Stimulated activated CD8-positive, alpha-beta memory T cell treated with anti-CD3 and anti-CD28 coated beads, Interleukin-4, amount 100 ng/mL, for 4 hours (primary cell): ENCODE results near the gene ICAM1.

Experiments
- DNase-seq, 2 donors: peaks; one replicate each; pipeline ENCODE4 v3.0.0-alpha.2; 2020; ENCODE audit warnings: low read depth in 2 of 2, low spot score in 1 of 2

Gene ICAM1

DNA sequence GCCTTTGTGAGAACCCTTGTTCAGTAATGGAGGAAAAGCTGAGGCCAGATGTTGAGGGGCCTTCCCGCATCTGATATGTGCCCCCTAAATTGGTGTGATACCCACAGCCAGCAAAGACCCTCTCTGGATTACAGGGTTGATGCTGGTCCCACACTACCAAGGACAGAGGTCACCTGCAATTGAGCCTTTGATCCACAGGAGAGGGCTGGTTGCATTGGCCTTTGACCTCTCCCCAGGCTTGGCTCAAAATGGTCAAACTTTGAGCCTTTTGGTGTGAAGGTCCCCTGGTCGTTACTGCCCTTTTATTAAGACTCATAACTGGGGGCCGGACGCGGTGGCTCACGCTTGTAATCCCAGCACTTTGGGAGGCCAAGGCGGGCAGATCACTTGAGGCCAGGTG is 27.3 kb upstream of the ICAM1 start:
- no peak for DNase-seq

DNA sequence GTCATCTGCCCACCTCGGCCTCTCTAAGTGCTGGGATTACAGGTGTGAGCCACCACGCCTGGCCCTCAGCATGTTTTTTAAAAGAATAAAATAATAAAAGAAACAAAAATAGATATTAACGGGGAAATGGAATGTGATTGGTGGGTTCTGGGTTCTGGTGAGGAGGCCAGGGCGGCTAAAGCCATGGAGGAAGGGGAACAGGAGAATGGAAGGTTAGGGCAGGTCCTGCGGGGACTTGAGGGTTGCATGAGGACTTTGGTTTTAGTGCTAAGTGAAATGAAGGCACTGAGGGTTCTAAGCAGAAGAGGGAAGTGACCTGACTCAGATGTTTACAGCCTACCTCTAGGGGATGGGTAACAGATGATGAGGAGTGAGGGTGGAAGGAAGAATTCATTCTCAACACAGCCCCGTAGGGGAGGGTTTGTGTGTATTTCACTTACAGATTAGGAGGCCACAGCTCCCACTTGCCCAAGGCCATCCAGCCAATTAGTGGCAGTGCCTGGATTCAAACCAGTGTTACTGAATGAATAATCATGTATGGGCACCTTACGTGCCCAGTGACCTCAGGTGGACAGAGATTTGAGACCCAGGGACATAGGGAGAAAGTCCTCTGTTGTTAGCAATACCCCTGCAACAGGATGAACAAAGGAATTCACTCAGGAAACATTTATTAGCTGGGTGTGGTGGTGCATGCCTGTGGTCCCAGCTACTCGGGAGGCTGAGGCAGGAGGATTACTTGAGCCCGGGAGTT is 25.6 kb upstream of the ICAM1 start:
- DNase-seq = no peak

DNA sequence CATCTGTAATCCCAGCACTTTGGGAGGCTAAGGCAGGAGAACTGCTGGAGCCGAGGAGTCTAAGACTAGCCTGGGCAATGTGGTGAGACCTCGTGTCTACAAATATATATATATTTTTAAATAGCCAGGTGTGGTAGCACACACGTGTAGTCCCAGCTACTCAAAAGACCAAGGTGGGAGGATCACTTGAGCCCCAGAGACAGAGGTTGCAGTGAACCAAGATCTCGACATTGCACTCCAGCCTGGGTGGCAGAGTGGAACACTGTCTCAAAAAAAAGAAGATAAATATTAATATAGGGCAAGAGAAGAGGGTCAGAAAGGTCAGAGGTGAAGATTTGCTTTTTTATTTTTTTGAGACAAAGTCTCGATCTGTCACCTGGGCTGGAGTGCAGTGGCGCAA is 24.4 kb upstream of the ICAM1 start:
- no peak for DNase-seq

DNA sequence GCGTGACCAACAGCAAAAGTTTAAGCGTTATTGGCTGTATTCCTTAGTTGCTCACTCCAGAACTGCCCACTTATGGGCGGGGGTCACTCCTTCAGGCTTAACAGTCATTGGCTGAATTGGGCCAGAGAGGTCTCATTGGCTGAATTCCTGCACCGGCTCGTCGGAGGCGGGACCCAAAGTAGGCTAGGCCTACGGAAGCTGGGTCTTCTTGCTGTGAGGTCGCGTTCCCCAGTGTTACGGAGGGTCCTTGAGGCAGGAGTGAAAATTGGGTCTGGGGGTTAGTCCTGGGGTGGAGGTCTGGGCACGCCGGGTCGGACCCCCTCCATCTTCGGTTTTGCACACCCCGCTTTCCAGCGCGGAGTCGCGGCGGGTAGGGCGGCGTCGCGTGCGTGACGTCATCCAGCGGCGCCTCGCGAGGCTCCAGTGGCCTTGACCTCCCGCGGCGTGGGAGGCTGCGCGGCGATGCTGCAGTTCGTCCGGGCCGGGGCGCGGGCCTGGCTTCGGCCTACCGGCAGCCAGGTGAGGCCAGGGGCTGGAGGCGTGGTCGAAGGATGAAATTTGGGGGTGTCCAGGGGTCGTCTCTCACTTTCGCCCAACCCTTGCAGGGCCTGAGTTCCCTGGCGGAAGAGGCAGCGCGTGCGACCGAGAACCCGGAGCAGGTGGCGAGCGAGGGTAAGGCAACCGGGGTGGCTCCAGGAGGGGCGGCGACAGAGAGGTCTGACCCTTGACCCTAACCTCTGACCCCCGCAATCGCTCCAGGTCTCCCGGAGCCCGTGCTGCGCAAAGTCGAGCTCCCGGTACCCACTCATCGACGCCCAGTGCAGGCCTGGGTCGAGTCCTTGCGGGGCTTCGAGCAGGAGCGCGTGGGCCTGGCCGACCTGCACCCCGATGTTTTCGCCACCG is 18.9 kb upstream of the ICAM1 start, which contains the start of gene MRPL4:
MRPL4 (plus strand) TSS at position 423 of the 903 bp plus-strand sequence; CDS start at position 463, 40 bp downstream.
- DNase-seq = peak; percentile 88 to 94

DNA sequence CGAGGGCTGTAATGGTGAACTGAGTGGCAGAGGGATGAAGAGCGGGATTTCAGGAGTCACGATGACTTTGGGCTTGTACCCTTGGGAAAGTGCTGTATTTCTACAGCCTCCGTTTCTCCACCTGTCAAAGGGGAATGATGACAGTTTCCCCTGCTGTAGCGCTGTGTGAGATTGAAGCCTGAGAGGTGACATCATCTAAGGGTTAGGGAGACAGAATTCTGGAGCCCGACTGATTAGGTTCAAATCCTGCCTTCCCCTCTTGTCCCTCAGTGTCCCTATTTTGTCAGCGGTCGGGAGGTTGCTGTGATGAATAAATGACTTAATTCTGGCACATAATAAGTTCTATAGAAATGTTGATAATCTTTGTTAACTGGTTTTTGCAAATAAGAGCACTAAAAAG is 18.2 kb upstream of the ICAM1 start:
- no peak for DNase-seq

DNA sequence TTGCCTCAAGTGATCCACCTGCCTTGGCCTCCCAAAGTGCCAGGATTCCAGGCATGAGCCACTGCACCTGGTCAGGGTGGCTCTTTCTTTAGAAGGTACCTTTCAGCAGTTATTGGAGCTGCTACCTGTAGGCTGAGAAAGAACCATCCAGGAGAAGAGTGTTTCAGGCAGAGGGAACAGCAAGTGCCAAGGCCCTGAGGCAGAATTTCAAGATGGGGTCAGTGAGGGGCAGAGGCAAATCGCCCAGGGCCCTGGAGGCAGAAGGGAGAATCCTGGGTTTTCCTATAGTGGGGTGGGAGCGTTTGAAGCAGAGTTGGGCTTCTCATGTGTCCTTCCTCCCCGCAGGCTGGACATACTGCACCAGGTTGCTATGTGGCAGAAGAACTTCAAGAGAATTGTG is 16.7 kb upstream of the ICAM1 start:
- no peak for DNase-seq

DNA sequence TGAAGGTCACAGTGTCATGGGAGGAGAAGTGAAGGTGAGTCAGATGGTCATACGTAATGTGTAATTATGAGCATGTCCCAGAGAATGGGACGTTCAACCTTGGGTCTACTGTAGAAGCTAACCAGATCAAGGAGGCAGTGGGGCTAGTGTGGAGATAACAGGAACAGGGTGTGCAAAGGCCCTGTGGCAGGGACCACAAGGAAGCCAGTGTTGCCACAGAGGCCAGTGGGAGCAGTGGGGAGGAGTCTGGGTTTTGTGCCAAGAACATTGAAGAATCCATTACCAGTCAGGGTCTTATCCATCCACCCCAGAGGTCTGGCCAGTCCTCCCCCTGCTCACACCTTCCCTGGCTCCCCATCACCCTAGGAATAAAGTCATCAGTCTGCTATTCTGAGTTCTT is 15.6 kb upstream of the ICAM1 start:
- no peak for DNase-seq

DNA sequence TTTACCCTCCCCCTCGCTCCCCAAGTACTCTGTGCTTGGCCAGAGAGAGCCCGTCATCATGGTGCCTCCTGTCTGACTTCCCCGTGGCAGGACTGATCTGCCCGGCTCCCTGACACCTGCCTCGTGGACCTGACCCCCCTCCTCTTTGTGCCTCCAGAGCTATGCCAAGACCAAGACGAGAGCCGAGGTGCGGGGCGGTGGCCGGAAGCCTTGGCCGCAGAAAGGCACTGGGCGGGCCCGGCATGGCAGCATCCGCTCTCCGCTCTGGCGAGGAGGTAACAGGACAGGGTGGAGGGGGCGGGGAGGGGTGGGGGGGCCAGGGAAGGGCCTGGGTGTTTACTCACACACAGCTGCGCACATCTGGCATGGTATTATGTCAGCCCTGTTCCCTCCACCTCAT is 14.4 kb upstream of the ICAM1 start:
- DNase-seq = no peak

DNA sequence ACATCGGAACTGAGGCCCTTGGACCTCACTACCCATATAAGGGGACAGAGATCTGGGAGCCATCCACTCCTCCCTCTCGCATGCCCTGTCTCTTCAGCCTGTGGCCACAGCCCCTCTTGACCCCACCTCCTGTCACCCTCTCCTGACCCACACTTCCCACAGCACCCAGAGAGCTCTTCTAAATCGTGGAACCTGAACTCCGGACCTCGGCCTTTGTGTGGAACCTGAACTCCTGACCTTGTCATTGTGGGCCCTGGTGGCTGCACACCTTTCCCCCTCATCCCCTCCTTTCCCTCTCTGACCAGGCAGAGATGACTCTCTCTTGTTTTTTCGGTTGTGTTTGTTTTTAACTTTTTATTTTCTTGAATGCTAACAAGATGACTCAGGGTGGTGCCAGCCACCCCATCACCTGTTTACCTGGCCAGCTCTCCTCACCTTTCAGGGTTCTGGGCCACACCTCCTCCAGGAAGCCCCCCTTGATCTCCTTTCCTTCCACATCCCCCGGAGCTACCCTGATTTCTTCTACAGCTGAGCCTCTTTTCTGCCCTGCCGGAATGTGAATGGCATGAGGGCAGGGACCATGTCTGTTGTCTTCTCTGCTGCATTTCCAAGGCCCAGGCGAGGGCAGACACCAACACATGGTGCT is 13.8 kb upstream of the ICAM1 start:
- DNase-seq = no peak

DNA sequence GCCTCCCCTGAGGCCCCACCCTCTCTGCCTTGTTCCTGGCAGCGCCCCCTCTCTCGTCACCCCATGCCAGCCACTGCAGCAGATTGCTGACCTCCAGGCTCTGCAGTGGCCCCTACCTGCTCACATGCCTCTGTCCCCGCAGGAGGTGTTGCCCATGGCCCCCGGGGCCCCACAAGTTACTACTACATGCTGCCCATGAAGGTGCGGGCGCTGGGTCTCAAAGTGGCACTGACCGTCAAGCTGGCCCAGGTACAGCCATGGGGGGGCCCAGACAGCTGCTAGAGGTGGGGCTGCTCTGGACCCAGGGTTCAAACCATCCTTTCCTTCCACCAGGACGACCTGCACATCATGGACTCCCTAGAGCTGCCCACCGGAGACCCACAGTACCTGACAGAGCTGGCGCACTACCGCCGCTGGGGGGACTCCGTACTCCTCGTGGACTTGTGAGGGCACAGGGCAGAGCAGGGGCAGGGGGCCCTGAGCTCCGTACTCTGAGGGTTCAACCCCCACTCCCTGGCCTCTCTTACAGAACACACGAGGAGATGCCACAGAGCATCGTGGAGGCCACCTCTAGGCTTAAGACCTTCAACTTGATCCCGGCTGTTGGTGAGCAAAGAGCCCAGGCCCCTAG is 12.7 kb upstream of the ICAM1 start:
- no peak for DNase-seq

DNA sequence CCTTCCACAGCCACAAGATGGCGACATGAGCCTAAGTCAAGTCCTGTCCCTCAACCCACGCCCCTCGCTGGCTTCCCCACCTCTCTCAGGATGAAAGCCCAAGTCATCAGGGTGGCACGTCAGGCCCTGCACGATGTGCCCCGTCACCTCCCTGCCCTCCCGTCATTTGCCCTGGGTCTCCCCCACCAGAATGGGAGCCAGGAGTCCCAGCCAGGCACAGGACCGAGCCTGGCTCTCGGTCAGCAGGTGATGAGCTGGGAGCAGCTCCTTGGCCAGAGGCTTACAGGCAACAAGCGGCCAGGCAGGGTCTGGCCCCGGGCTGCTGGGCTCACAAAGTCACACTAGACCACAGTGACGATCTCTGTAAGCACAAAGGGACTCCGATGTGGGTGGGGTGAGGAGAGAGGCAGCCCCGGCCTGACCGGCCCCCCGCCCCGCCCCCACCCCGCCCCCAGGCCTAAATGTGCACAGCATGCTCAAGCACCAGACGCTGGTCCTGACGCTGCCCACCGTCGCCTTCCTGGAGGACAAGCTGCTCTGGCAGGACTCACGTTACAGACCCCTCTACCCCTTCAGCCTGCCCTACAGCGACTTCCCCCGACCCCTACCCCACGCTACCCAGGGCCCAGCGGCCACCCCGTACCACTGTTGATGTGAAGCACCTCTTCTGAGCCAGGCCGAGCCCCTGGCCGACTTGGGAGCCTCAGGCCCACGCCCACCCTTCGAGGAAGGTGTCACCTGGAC is 11.6 kb upstream of the ICAM1 start:
- peak; percentile 81 to 86 for DNase-seq

DNA sequence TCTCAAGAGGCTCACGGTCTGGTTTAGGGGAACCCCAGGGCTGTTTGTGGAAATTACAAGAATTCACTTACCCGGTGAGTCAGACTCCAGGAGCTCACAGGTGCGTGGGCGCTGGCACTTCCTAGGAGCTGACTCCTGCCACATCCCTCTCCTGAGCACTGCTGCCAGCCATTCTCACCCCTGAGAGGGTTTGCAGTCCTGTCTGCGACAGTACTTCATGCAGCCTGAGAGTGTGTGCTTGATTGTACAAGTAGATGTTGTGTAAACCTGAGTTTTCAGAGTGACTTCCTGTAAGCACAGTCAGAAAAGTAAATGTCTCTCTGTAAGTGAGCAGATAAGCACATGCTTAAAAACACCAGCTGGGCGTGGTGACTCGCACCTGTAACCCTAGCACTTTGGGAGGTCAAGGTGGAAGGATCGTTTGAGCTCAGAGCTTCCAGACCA is 10.8 kb upstream of the ICAM1 start:
- DNase-seq = no peak

DNA sequence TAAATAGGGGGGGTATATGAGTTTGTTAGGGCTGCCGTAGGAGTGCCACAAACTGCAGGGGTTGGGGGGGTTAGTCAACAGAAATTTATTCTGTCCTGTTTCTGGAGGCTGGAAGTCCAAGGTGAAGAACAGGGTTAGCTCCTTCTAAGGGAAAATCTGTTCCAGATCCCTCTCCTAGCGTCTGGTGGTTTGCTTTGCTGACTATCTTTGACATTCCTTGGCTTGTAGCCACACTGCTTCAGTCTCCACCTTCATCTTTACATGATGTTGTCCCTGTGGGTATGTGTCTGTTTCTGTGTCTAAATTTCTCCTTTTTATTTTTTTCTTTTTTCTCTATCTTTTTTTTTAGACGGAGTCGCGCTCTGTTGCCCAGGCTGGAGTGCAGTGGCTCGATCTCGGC is 8.1 kb upstream of the ICAM1 start:
- no peak for DNase-seq

DNA sequence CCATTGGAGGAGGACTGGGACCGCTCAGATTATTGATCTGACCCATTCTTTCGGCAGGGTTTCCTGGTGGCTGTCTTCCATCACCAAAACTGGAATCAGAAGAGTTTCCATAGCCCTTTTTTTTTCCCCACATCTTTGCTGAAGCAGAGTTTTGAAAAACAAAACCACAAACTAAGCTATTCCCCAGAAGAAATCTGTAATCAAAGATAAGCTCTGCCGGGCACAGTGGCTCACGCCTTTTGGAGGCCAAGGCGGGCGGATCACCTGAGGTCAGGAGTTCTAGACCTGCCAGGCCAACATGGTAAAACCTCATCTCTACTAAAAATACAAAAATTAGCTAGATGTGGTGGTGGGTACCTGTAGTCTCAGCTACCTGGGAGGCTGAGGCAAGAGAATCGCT is 4.2 kb upstream of the ICAM1 start:
- no peak for DNase-seq

DNA sequence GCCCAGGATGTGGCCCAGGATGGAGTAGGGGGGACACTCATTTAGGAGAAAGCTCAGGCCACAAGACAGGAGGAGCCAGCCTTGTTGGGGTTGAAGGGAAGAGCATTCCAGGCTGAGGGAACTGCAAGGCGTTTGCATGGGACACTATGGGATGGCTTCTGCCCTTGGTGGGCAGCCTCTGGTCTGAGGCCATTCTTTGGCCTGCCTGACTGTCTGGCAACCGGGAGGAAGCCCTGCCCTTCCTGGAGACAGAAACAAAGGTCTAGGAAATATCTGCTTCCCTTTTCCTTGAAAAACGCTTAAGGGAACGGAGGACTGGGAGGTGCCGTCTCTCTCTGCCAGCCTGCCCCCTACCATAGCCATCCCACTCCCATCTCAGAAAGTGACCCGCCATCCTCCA is 2.8 kb upstream of the ICAM1 start:
- no peak for DNase-seq

DNA sequence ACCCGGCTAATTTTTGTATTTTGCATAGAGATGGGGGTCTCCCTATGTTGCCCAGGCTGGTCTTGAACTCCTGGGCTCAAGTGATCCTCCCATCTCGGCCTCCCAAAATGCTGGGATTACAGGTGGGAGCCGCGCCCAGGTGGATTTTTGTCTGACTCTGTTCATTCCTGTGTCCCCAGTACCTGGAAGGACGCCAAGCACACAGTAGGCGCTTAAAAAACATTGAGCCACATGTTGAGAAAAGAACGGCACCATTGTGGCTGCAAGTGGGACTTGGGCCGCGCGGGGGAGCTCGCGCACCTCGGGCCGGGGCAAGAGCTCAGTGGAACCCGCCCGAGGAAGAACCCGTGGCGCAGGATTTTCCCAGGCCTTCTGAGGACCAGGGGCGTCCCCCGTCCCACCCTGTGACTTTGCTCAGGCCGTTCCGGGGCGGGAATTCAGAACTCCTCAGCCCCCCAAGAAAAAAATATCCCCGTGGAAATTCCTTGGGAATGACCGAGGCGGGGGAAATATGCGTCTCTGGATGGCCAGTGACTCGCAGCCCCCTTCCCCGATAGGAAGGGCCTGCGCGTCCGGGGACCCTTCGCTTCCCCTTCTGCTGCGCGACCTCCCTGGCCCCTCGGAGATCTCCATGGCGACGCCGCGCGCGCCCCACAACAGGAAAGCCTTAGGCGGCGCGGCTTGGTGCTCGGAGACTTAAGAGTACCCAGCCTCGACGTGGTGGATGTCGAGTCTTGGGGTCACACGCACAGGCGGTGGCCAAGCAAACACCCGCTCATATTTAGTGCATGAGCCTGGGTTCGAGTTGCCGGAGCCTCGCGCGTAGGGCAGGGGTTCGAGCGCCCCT is 1.4 kb upstream of the ICAM1 start:
- DNase-seq = peak; percentile 70 to 80

DNA sequence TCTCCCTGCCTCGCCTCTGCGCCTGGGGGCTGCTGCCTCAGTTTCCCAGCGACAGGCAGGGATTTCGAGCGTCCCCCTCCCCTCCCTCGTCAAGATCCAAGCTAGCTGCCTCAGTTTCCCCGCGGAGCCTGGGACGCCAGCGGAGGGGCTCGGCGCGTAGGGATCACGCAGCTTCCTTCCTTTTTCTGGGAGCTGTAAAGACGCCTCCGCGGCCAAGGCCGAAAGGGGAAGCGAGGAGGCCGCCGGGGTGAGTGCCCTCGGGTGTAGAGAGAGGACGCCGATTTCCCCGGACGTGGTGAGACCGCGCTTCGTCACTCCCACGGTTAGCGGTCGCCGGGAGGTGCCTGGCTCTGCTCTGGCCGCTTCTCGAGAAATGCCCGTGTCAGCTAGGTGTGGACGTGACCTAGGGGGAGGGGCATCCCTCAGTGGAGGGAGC is 722 bp upstream of the ICAM1 start:
- DNase-seq = peak in 1 of 2 donors; percentile 68

DNA sequence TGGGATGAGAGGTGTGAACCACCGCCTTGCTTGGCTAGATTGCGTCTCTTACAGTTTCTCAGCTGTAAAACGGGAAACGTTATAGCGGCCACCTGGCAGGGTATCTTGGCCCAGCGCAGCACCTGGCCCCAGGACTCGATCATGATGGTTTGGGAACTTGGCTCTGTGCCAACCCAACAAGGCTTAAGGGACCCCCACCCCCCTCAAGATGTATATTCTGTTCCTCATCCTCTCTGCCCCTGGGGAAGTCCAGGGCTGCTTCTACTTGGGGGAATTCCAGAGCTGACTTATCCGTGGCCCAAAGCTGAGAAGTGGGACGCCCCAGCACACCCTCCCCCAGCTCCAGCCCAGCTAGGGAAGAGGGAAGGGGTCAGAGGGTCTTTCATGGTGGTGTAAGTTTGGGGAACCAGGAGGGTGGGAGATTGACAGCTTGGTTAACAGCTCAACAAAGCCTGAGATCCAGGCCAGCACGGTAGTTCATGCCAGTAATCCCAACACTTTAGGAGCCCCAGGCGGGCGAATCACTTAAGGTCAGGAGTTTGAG is 695 bp downstream of the ICAM1 start:
- DNase-seq = no peak

DNA sequence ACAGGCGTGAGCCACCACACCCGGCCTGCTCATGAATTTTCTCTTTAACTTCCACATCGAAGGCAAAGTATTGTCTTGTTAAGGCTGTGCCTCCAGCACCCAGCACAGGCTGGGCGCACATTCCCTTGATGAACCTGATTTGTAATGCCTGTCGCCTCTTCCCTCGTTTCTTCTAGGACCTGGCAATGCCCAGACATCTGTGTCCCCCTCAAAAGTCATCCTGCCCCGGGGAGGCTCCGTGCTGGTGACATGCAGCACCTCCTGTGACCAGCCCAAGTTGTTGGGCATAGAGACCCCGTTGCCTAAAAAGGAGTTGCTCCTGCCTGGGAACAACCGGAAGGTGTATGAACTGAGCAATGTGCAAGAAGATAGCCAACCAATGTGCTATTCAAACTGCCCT is 3.7 kb downstream of the ICAM1 start:
- no peak for DNase-seq
